Measurements from ENCODE around the gene PDZD2.

- TF ChIP-seq CTCF (conservative IDR thresholded peaks at IDR 0.05 in 1 of 2, IDR thresholded peaks at IDR 0.05 in 1 of 2; ENCODE audit: extremely low read depth in 1 of 2, insufficient read depth in 1 of 2, low read depth in 1 of 2, low read length in 2 of 2), result no peak
- TF ChIP-seq EZH2 (IDR thresholded peaks at IDR 0.05; ENCODE audit: borderline replicate concordance, low read length), result no peak
Observed at GRCh38 chr5:32100691-32101302, 461.9 kb downstream of the PDZD2 start.

Measured in mammary epithelial cell (primary cell).